Adrenal gland (tissue), 12 donors: Measurements from ENCODE around the gene OSBPL6. TPM values are rescaled to one million over a fixed set of nuclear protein-coding genes. Genes with fewer than 3 reads are reported as not detected.

ENCODE experiments used
- DNase-seq, 7 donors: peaks; one replicate each; pipeline ENCODE4 v3.0.0-alpha.2; 2019 to 2020
- H3K27ac ChIP-seq, 5 donors: fragments of 200-600 bp; sonication (generic) in 4 of 5; 1 replicate in 3 of 5; 2 replicates in 2 of 5; pipeline versions ENCODE4 v1.5.1 to v1.8.0; 2016 to 2020; ENCODE audit warnings: mild to moderate bottlenecking in 1 of 5
- H3K27me3 ChIP-seq: fragments of 200-600 bp; 2 replicates; pipeline ENCODE4 v1.8.0; 2021
- H3K36me3 ChIP-seq, 2 donors: fragments of 200-600 bp; replicated peaks in 1 of 2; 1 replicate in 1 of 2; 2 replicates in 1 of 2; pipeline versions ENCODE4 v1.5.1 to v1.8.0; 2018 to 2022
- H3K4me1 ChIP-seq, 2 donors: fragments of 200-600 bp; replicated peaks in 1 of 2; 1 replicate in 1 of 2; 2 replicates in 1 of 2; pipeline versions ENCODE4 v1.5.1 to v1.8.0; 2018 to 2021
- H3K4me3 ChIP-seq, 4 donors: fragments of 200-600 bp; sonication (generic) in 3 of 4; one replicate each; pipeline ENCODE4 v1.5.1; 2016 to 2018
- H3K9me3 ChIP-seq, 3 donors: fragments of 200-600 bp; sonication (generic) in 1 of 3; replicated peaks in 1 of 3; 1 replicate in 2 of 3; 2 replicates in 1 of 3; pipeline versions ENCODE4 v1.5.1 to v1.8.0; 2016 to 2021
- CTCF ChIP-seq, 6 experiments: fragments of 450-650 bp in 4 of 6; fragments of 200-600 bp in 2 of 6; sonication (generic) in 1 of 6; IDR thresholded peaks; 1 replicate in 5 of 6; 2 replicates in 1 of 6; pipeline versions ENCODE4 v1.5.1 to v1.8.0; 2016 to 2021; ENCODE audit warnings: antibody characterized with exemption in 6 of 6, mild to moderate bottlenecking in 2 of 6, moderate library complexity in 1 of 6
- POLR2A ChIP-seq, 2 donors: fragments of 450-650 bp; IDR thresholded peaks; one replicate each; pipeline ENCODE4 v1.6.1; 2017; ENCODE audit warnings: antibody characterized with exemption in 2 of 2, mild to moderate bottlenecking in 2 of 2, moderate library complexity in 1 of 2
- WGBS, 4 donors: extraction: QIAGEN DNeasy Blood & Tissue Kit in 2 of 4; methylation state at CpG; one replicate each; pipeline versions ENCODE4 v1.1.5 to v1.1.7; 2013 to 2017; 5-methylcytosine and 5-hydroxymethylcytosine counted together
- intact Hi-C, 2 donors: fragments of 100-400 bp; cut with DNase I; formaldehyde crosslinking; loops; one replicate each; pipeline versions ENCODE4 v1.14.1 to v1.15.0; 2022 to 2023
- polyA plus RNA-seq, 3 donors: library from polyadenylated mRNA; stranded (reverse); fragments of 200-250 nt in 2 of 3; fragments of 350-450 nt in 1 of 3; fragmentation: Illumina TruSeq in 1 of 3; extraction: RNeasy Lipid Tissue Mini Kit (QIAGEN cat#74804) in 1 of 3; gene quantifications; one replicate each; pipeline ENCODE4 v1.2.3, GENCODE V29; 2013 to 2014
- total RNA-seq, 9 donors: library from RNA; depleted of rRNA in 4 of 9; stranded (reverse); fragments of >200 nt in 4 of 9; fragments of 120-200 nt in 1 of 9; fragmentation: NEBNext Ultra II Directional in 1 of 9; extraction: Animal tissue kit (Norgen Biotek cat#: 25700) in 1 of 9; gene quantifications; one replicate each; pipeline versions ENCODE4 v1.1.0 to v1.2.4, GENCODE V29; 2013 to 2023
- donor health status: healthy with polysubstance abuse.
- donor health status: Bipolar disorder and iron deficiency.
- donor health status: DM: yes; HTN: yes; CAD: no.
- donor health status: DM: no; HTN: no; CAD: no.
- donor health status: DM: no; HTN: no; CAD: no.
- donor health status: DM: yes; HTN: yes; CAD: no.

The OSBPL6 gene
- total and polyA plus RNA-seq, 12 donors = 0.16 to 12.0 (median 0.98) TPM; not detected in 1

- Histone ChIP-seq H3K4me1 (no peaks in the 10 kb centered on the region), H3K36me3 (no peaks in the 10 kb centered on the region), H3K9me3 (no peaks in the 10 kb centered on the region), H3K27me3 (no peaks in the 10 kb centered on the region), H3K4me3 (no peak overlapping the region), H3K27ac (no peak overlapping the region)
- TF ChIP-seq CTCF (IDR thresholded peaks at IDR 0.05) = no peak
- TF ChIP-seq POLR2A (IDR thresholded peaks at IDR 0.05) = no peak
- no peak for DNase-seq
- intact Hi-C loops = no loop called here
- WGBS, 4 donors = 69 to 98% (median 84%) methylated on average over 2 of the region's 2 CpGs
Observed at GRCh38 chr2:178395295-178395694, 201.0 kb downstream of the OSBPL6 start.

DNA sequence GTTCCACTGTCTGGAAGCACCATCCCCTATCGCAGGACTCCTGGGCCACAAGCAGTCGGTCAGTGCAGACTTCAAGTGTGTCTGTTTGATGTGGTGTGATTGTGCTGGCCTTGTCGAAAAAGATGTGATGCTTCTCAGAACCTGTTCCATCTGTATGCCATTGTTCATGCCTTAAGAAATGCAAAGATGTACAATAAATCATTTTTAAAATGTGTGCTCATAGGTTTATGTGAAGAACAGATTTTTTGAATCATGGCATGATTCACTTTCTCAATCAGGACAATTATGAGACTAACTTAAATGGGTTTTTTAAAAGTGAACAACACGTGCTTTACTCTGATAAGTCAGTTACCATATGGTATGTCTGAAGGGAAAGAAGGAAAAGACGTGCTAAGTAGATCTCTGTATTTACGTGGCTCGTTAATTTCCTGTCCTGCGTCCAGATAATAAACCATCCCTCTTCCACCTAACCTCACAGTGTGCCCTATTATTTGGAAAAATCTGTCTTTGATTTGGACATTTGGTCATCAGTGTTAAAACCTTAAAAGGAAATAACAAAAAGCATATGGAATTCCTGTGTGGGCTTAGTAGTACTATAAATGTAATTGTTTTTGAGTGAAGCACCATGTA lies 201.7 kb downstream of the OSBPL6 start:
- H3K27me3 ChIP-seq = no peaks in the 10 kb centered on the region
- no peak for DNase-seq
- no peaks in the 10 kb centered on the region for H3K9me3 ChIP-seq
- TF ChIP-seq CTCF (IDR thresholded peaks at IDR 0.05) (no peak), POLR2A (IDR thresholded peaks at IDR 0.05) (no peak)
- no peaks in the 10 kb centered on the region for H3K36me3 ChIP-seq
- intact Hi-C loops = no loop called here
- 70 to 85% (median 78%) methylated on average over 8 of the region's 8 CpGs for WGBS, 4 donors
- H3K4me3 ChIP-seq = no peak overlapping the region
- H3K4me1 ChIP-seq = no peaks in the 10 kb centered on the region
- no peak overlapping the region for H3K27ac ChIP-seq

- Histone ChIP-seq H3K4me1 (no peaks in the 10 kb centered on the region), H3K9me3 (no peaks in the 10 kb centered on the region), H3K27me3 (no peaks in the 10 kb centered on the region), H3K36me3 (no peaks in the 10 kb centered on the region), H3K4me3 (no peak overlapping the region), H3K27ac (no peak overlapping the region)
- peak in 1 of 7 donors; percentile 18 for DNase-seq
- intact Hi-C loops = no loop called here
- 12 to 15% (median 13%) methylated on average over 7 of the region's 7 CpGs for WGBS, 4 donors
- TF ChIP-seq CTCF (IDR thresholded peaks at IDR 0.05) = peak; percentile 26 to 76 (median 56)
- no peak for TF ChIP-seq POLR2A (IDR thresholded peaks at IDR 0.05)
Observed at GRCh38 chr2:178397002-178397605, 202.8 kb downstream of the OSBPL6 start.

GRCh38 chr2:178401994-178402437 lies 207.7 kb downstream of the OSBPL6 start:
- no peaks in the 10 kb centered on the region for H3K4me1 ChIP-seq
- no peaks in the 10 kb centered on the region for H3K36me3 ChIP-seq
- 16 to 31% (median 29%) methylated on average over 6 of the region's 6 CpGs for WGBS, 4 donors
- no peaks in the 10 kb centered on the region for H3K27me3 ChIP-seq
- H3K27ac ChIP-seq = no peak overlapping the region
- DNase-seq = peak; percentile 35 to 73 (median 51)
- TF ChIP-seq POLR2A (IDR thresholded peaks at IDR 0.05) (no peak), CTCF (IDR thresholded peaks at IDR 0.05) (no peak)
- intact Hi-C loops = no loop called here
- no peak overlapping the region for H3K4me3 ChIP-seq
- H3K9me3 ChIP-seq = no peaks in the 10 kb centered on the region
